ENCODE measurements around the gene RAB7A.

Gene RAB7A

DNA sequence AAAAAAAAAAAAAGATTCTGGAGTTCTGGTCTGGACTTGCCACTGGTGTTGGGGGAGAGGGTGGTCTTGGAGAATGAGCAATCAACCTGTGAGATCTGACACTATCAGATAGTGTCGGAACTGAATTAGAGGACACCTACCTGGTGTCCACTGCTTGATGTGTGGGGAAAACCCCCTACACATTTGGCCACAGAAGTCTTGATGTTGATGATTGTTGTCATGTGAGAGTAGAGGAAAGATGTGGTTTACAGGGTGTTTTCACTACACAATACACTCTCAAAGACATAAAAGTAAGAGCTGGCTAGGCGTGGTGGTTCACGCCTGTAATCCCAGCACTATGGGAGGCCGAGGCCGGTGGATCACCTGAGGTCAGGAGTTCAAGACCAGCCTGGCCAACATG lies 36.9 kb upstream of the RAB7A start:
- Histone ChIP-seq H3K4me2 (ENCODE audit: insufficient read depth, low read length, poor library complexity, severe bottlenecking) (no peak overlapping the region), H2BK120ac (ENCODE audit: low read depth, low read length) (no peak overlapping the region), H3K4ac (ENCODE audit: low read length) (no peak overlapping the region), H3K4me3 (ENCODE audit: low read length in 2 of 2) (no peak overlapping the region), H2BK5ac (ENCODE audit: low read length) (no peak overlapping the region), H3K18ac (ENCODE audit: low read length) (no peak overlapping the region), H3K14ac (ENCODE audit: low read length) (no peak overlapping the region), H3K36me3 (replicated peaks in 1 of 2; ENCODE audit: control insufficient read depth in 2 of 2, insufficient read depth in 2 of 2, low read length in 2 of 2) (no peaks in the 10 kb centered on the region), H3K9me3 (replicated peaks in 1 of 2; ENCODE audit: control insufficient read depth in 2 of 2, insufficient read depth in 1 of 2, low read depth in 1 of 2, low read length in 2 of 2) (no peaks in the 10 kb centered on the region), H2AK5ac (ENCODE audit: low read depth, low read length) (no peak overlapping the region), H3K27ac (replicated peaks; ENCODE audit: low read length) (no peak overlapping the region), H3K27me3 (ENCODE audit: control insufficient read depth in 3 of 3, insufficient read depth in 3 of 3, low read depth in 1 of 3, low read length in 3 of 3) (no peaks in the 10 kb centered on the region), H3K23ac (ENCODE audit: low read depth, low read length, poor library complexity) (no peak overlapping the region), H3K4me1 (ENCODE audit: control insufficient read depth in 2 of 2, insufficient read depth in 1 of 2, low read depth in 1 of 2, low read length in 2 of 2) (peaks cover 0 to 2% of the 10 kb centered on the region in 2 donors), H4K91ac (ENCODE audit: low read depth, low read length, poor library complexity) (no peak overlapping the region), H2BK15ac (ENCODE audit: low read length) (no peak overlapping the region), H3K79me1 (ENCODE audit: low read depth, low read length) (no peaks in the 10 kb centered on the region), H2AFZ (ENCODE audit: low read length) (no peak overlapping the region), H4K8ac (ENCODE audit: low read depth, low read length) (no peak overlapping the region), H2BK12ac (ENCODE audit: low read length) (no peak overlapping the region), H3K9ac (ENCODE audit: low read depth, low read length, poor library complexity) (no peak overlapping the region)
- no peak for DNase-seq (ENCODE audit: low spot score)
- no CpG with 5 or more reads among the region's 5 CpGs for WGBS, 2 donors (ENCODE audit: extremely low coverage in 2 of 2, insufficient read length in 2 of 2, insufficient replicate concordance in 1 of 2)

DNA sequence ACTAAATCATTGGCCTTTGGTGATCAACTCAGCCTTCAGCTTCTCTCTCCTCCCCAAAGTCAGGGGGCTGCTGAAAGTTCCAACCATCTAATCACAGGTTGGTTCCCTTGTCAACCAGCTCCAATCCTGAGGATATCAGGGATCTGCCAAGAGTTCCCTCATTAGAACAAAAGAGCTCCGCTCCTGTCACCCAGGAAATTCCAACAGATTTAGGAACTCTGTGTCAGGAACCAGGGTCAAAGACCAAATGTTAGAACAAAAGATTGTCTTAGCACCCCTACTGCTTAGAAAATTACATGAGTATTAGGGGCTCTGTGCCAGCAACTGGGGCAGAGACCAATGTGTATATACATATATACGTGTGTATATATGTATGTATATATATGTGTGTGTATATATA lies 32.3 kb upstream of the RAB7A start:
- no peak overlapping the region for H2BK12ac ChIP-seq (ENCODE audit: low read length)
- H2BK5ac ChIP-seq (ENCODE audit: low read length), result no peak overlapping the region
- H2AK5ac ChIP-seq (ENCODE audit: low read depth, low read length), result no peak overlapping the region
- H3K14ac ChIP-seq (ENCODE audit: low read length), result no peak overlapping the region
- no peaks in the 10 kb centered on the region for H3K79me1 ChIP-seq (ENCODE audit: low read depth, low read length)
- DNase-seq (ENCODE audit: low spot score), result no peak
- no CpG with 5 or more reads among the region's 2 CpGs for WGBS, 2 donors (ENCODE audit: extremely low coverage in 2 of 2, insufficient read length in 2 of 2, insufficient replicate concordance in 1 of 2)
- no peak overlapping the region for H3K23ac ChIP-seq (ENCODE audit: low read depth, low read length, poor library complexity)
- no peak overlapping the region for H3K4ac ChIP-seq (ENCODE audit: low read length)
- H2BK120ac ChIP-seq (ENCODE audit: low read depth, low read length), result no peak overlapping the region
- peaks cover 0 to 3% (median 0%) of the 10 kb centered on the region in 3 experiments for H3K27me3 ChIP-seq (ENCODE audit: control insufficient read depth in 3 of 3, insufficient read depth in 3 of 3, low read depth in 1 of 3, low read length in 3 of 3)
- no peak overlapping the region for H3K4me3 ChIP-seq (ENCODE audit: low read length in 2 of 2)
- no peak overlapping the region for H2BK15ac ChIP-seq (ENCODE audit: low read length)
- H3K9ac ChIP-seq (ENCODE audit: low read depth, low read length, poor library complexity), result no peak overlapping the region
- H3K9me3 ChIP-seq (replicated peaks in 1 of 2; ENCODE audit: control insufficient read depth in 2 of 2, insufficient read depth in 1 of 2, low read depth in 1 of 2, low read length in 2 of 2), result no peaks in the 10 kb centered on the region
- no peak overlapping the region for H3K4me2 ChIP-seq (ENCODE audit: insufficient read depth, low read length, poor library complexity, severe bottlenecking)
- H3K18ac ChIP-seq (ENCODE audit: low read length), result no peak overlapping the region
- H3K36me3 ChIP-seq (replicated peaks in 1 of 2; ENCODE audit: control insufficient read depth in 2 of 2, insufficient read depth in 2 of 2, low read length in 2 of 2), result no peaks in the 10 kb centered on the region
- no peaks in the 10 kb centered on the region for H3K4me1 ChIP-seq (ENCODE audit: control insufficient read depth in 2 of 2, insufficient read depth in 1 of 2, low read depth in 1 of 2, low read length in 2 of 2)
- H2AFZ ChIP-seq (ENCODE audit: low read length), result no peak overlapping the region
- H3K27ac ChIP-seq (replicated peaks; ENCODE audit: low read length), result no peak overlapping the region
- H4K8ac ChIP-seq (ENCODE audit: low read depth, low read length), result no peak overlapping the region
- no peak overlapping the region for H4K91ac ChIP-seq (ENCODE audit: low read depth, low read length, poor library complexity)

DNA sequence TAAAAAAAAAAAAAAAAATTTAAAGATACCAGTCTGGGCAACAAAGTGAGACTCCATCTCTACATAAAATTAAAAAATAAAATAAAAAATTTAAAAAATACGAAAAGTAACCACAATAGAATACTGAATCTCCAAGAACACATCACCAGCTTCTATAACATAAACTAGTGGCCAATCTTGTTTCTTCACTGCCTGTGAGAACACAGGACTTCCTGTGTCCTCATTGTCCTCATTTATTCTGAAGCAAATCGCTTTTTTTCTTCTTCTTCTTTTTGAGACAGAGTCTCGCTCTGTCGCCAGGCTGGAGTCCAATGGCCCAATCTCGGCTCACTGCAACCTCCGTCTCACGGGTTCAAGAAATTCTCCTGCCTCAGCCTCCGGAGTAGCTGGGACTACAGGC lies 28.6 kb upstream of the RAB7A start:
- Histone ChIP-seq H2AK5ac (ENCODE audit: low read depth, low read length) (no peak overlapping the region), H3K18ac (ENCODE audit: low read length) (no peak overlapping the region), H4K8ac (ENCODE audit: low read depth, low read length) (no peak overlapping the region), H3K4me1 (ENCODE audit: control insufficient read depth in 2 of 2, insufficient read depth in 1 of 2, low read depth in 1 of 2, low read length in 2 of 2) (peaks cover 0 to 10% of the 10 kb centered on the region in 2 donors), H3K4me2 (ENCODE audit: insufficient read depth, low read length, poor library complexity, severe bottlenecking) (no peak overlapping the region), H3K9ac (ENCODE audit: low read depth, low read length, poor library complexity) (no peak overlapping the region), H3K27ac (replicated peaks; ENCODE audit: low read length) (no peak overlapping the region), H4K91ac (ENCODE audit: low read depth, low read length, poor library complexity) (no peak overlapping the region), H3K36me3 (replicated peaks in 1 of 2; ENCODE audit: control insufficient read depth in 2 of 2, insufficient read depth in 2 of 2, low read length in 2 of 2) (no peaks in the 10 kb centered on the region), H2BK5ac (ENCODE audit: low read length) (no peak overlapping the region), H3K79me1 (ENCODE audit: low read depth, low read length) (no peaks in the 10 kb centered on the region), H3K4ac (ENCODE audit: low read length) (no peak overlapping the region), H2BK120ac (ENCODE audit: low read depth, low read length) (no peak overlapping the region), H2AFZ (ENCODE audit: low read length) (no peak overlapping the region), H2BK15ac (ENCODE audit: low read length) (no peak overlapping the region), H3K9me3 (replicated peaks in 1 of 2; ENCODE audit: control insufficient read depth in 2 of 2, insufficient read depth in 1 of 2, low read depth in 1 of 2, low read length in 2 of 2) (no peaks in the 10 kb centered on the region), H3K27me3 (ENCODE audit: control insufficient read depth in 3 of 3, insufficient read depth in 3 of 3, low read depth in 1 of 3, low read length in 3 of 3) (peaks cover 0 to 3% (median 0%) of the 10 kb centered on the region in 3 experiments), H3K14ac (ENCODE audit: low read length) (no peak overlapping the region), H2BK12ac (ENCODE audit: low read length) (no peak overlapping the region), H3K4me3 (ENCODE audit: low read length in 2 of 2) (no peak overlapping the region), H3K23ac (ENCODE audit: low read depth, low read length, poor library complexity) (no peak overlapping the region)
- no peak for DNase-seq (ENCODE audit: low spot score)
- WGBS, 2 donors (ENCODE audit: extremely low coverage in 2 of 2, insufficient read length in 2 of 2, insufficient replicate concordance in 1 of 2), result 100% methylated on average over 1 of the region's 8 CpGs; no CpG with 5 or more reads in 1 of the 2 donors

DNA sequence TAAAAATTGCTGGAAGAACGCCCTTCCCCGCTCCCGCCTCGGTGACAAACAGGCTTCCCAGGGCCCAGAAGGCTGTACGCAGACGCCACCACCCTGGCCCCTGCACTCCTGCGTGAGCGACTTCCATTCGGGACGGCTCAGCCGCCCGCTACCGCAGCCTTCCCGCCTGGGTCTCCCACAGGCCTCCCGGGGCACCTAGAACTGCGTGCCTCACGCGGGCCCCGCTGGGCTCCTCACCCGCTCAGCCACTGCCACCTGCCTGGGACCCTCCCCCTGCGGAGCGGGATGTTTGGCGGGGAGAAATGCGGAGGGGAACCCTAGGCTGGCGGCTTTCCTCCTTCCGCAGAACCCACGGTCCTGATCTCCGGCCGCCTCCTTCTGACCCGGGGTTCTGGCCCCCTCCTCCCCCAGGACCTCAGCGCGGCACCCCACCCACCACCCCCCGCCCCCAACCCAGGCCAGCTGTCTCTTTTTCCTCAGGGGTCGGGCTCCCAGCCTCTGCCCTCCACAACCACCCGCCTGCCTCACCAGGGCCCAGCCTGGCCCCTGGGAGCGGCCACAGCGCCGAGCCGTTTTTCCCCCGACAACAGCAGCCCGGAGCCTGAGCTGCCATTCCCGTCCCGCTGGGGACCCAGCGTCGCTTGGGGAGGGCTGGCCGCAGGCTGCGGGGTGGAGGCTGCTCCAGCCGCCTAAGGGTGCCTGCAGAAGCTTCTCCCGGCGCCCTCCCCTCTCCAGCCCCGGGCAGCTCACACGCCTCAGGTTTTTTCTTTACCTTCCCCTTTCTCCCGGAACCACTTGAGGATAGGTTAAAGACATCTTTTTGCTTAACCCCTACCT lies 27.6 kb upstream of the RAB7A start:
- H2AK5ac ChIP-seq (ENCODE audit: low read depth, low read length), result peak overlapping the region; percentile 37
- no peaks in the 10 kb centered on the region for H3K79me1 ChIP-seq (ENCODE audit: low read depth, low read length)
- peak overlapping the region; percentile 25 for H3K14ac ChIP-seq (ENCODE audit: low read length)
- H2BK5ac ChIP-seq (ENCODE audit: low read length), result peak overlapping the region; percentile 24
- peak overlapping the region; percentile 99 for H4K8ac ChIP-seq (ENCODE audit: low read depth, low read length)
- H3K36me3 ChIP-seq (replicated peaks in 1 of 2; ENCODE audit: control insufficient read depth in 2 of 2, insufficient read depth in 2 of 2, low read length in 2 of 2), result no peaks in the 10 kb centered on the region
- no peak overlapping the region for H4K91ac ChIP-seq (ENCODE audit: low read depth, low read length, poor library complexity)
- no peaks in the 10 kb centered on the region for H3K9me3 ChIP-seq (replicated peaks in 1 of 2; ENCODE audit: control insufficient read depth in 2 of 2, insufficient read depth in 1 of 2, low read depth in 1 of 2, low read length in 2 of 2)
- peak overlapping the region; percentile 81 for H2AFZ ChIP-seq (ENCODE audit: low read length)
- H3K18ac ChIP-seq (ENCODE audit: low read length), result peak overlapping the region; percentile 98
- peaks cover 0 to 10% of the 10 kb centered on the region in 2 donors for H3K4me1 ChIP-seq (ENCODE audit: control insufficient read depth in 2 of 2, insufficient read depth in 1 of 2, low read depth in 1 of 2, low read length in 2 of 2)
- H2BK15ac ChIP-seq (ENCODE audit: low read length), result peak overlapping the region; percentile 92
- H3K9ac ChIP-seq (ENCODE audit: low read depth, low read length, poor library complexity), result peak overlapping the region; percentile 81
- H3K23ac ChIP-seq (ENCODE audit: low read depth, low read length, poor library complexity), result peak overlapping the region; percentile 80
- H3K27ac ChIP-seq (replicated peaks; ENCODE audit: low read length), result no peak overlapping the region
- H3K4me3 ChIP-seq (ENCODE audit: low read length in 2 of 2), result peak overlapping the region in 1 of 2 donors; percentile 78
- H2BK120ac ChIP-seq (ENCODE audit: low read depth, low read length), result peak overlapping the region; percentile 67
- H3K4ac ChIP-seq (ENCODE audit: low read length), result peak overlapping the region; percentile 37
- H3K27me3 ChIP-seq (ENCODE audit: control insufficient read depth in 3 of 3, insufficient read depth in 3 of 3, low read depth in 1 of 3, low read length in 3 of 3), result peaks cover 0 to 3% (median 0%) of the 10 kb centered on the region in 3 experiments
- peak overlapping the region; percentile 58 for H2BK12ac ChIP-seq (ENCODE audit: low read length)
- peak overlapping the region; percentile 69 for H3K4me2 ChIP-seq (ENCODE audit: insufficient read depth, low read length, poor library complexity, severe bottlenecking)
- no CpG with 5 or more reads among the region's 53 CpGs for WGBS, 2 donors (ENCODE audit: extremely low coverage in 2 of 2, insufficient read length in 2 of 2, insufficient replicate concordance in 1 of 2)
- DNase-seq (ENCODE audit: low spot score), result peak; percentile 21
